Heart left ventricle (tissue), 13 donors: ENCODE data around the gene ZDHHC16.

Source experiments
- CTCF ChIP-seq, 12 donors: fragments of 200-600 bp; sonication (generic) in 4 of 12; IDR thresholded peaks; one replicate each; pipeline versions ENCODE4 v1.5.0 to v1.8.0; 2018 to 2022; ENCODE audit warnings: antibody characterized with exemption in 12 of 12, mild to moderate bottlenecking in 5 of 12
- POLR2A ChIP-seq, 2 donors: fragments of 450-650 bp; IDR thresholded peaks; one replicate each; pipeline ENCODE4 v1.6.1; 2017; ENCODE audit warnings: antibody characterized with exemption in 2 of 2, mild to moderate bottlenecking in 2 of 2, moderate library complexity in 2 of 2
- donor health status: ischemic (EF 13 %, LVEDD 7.1; RV severe dilation, severe dysfunction).
- donor health status: DM: no; HTN: yes; CAD: no.
- donor health status: DM: no; HTN: no; CAD: no.
- donor health status: ischemic (EF 25% LVEDD 6.9; RV normal size, moderate dysfunction).
- donor health status: ischemic (EF 25% LVEDD 5.7; RV mildly dilated, moderate dysfunction).
- donor health status: ischemic (EF 35%, LVEDD 5.7; RV mildly dilated, moderate dysfunction).
- donor health status: nonischemic (EF 11% LVEDD 7.7; RV severe dilation, severe dysfunction).
- donor health status: DM: yes; HTN: yes; CAD: no.
- donor health status: PGD.
- donor health status: ischemic (EF 29% LVEDD 5.4; RV normal size, mild dysfunction).
- donor health status: nonischemic (EF 23%, LVEDD 6.1; RV moderate dilation, normal function).

GRCh38 chr10:97450828-97451227, 4.9 kb downstream of the ZDHHC16 start:
- TF ChIP-seq CTCF (IDR thresholded peaks at IDR 0.05): no peak
- no peak for TF ChIP-seq POLR2A (IDR thresholded peaks at IDR 0.05)
